Progenitor cell of endocrine pancreas (in vitro differentiated cells): ENCODE measurements around the gene NAA40. TPM values are rescaled to one million over a fixed set of nuclear protein-coding genes. Genes with fewer than 3 reads are reported as not detected.

ENCODE experiments used
- DNase-seq: peaks from one replicate; pipeline ENCODE4 v3.0.0; 2021; ENCODE audit warnings: low spot score; ENCODE audit not compliant: unreplicated experiment
- H3K27ac Mint-ChIP-seq: 2 replicates; pipeline ENCODE4 v1.8.0; 2021; ENCODE audit warnings: mild to moderate bottlenecking, moderate library complexity, mixed read lengths
- H3K27me3 Mint-ChIP-seq: 2 replicates; pipeline ENCODE4 v1.8.0; 2021; ENCODE audit warnings: mixed read lengths
- H3K36me3 Mint-ChIP-seq: 2 replicates; pipeline ENCODE4 v1.8.0; 2022; ENCODE audit warnings: mixed read lengths; ENCODE audit not compliant: insufficient read depth
- H3K4me1 Mint-ChIP-seq: 2 replicates; pipeline ENCODE4 v1.8.0; 2021; ENCODE audit warnings: low read depth, mixed read lengths
- H3K4me3 Mint-ChIP-seq: 2 replicates; pipeline ENCODE4 v1.8.0; 2021; ENCODE audit warnings: low read depth, mild to moderate bottlenecking, moderate library complexity, mixed read lengths
- H3K9me3 Mint-ChIP-seq: 2 replicates; pipeline ENCODE4 v1.8.0; 2021; ENCODE audit warnings: low read depth, mixed read lengths
- CTCF ChIP-seq: fragments of 200-600 bp; sonication (generic); IDR thresholded peaks from one replicate; pipeline ENCODE4 v1.5.0; 2021; ENCODE audit warnings: antibody characterized with exemption, mild to moderate bottlenecking; ENCODE audit not compliant: unreplicated experiment
- long read RNA-seq: library from polyadenylated mRNA; unstranded; transcript quantifications from one replicate; pipeline ENCODE4 v2.0.0, GENCODE V29; 2020
- total RNA-seq: library from RNA; stranded (reverse); gene quantifications from 2 replicates; pipeline ENCODE4 v1.2.1, GENCODE V29; 2021

NAA40 gene
- 60.6 and 62.3 TPM in 2 replicates for total RNA-seq
- long read RNA-seq, full-length matches to known transcripts = 53 of 70 reads
- long read RNA-seq, partial matches to known transcripts = 1 of 70 reads
- long read RNA-seq, other reads (novel, unspliced or antisense) = 16 of 70 reads

GRCh38 chr11:63938479-63939396, at the start of gene NAA40:
NAA40 (plus strand) TSS chr11:63939002; CDS start chr11:63939097, 95 bp downstream.
- no peaks in the 10 kb centered on the region for H3K27me3 Mint-ChIP-seq
- peak; percentile 96 for DNase-seq
- TF ChIP-seq CTCF = no peak
- H3K36me3 Mint-ChIP-seq = no peaks in the 10 kb centered on the region
- H3K4me1 Mint-ChIP-seq = peaks cover 13% of the 10 kb centered on the region
- H3K4me3 Mint-ChIP-seq = peak within 1 kb of the TSS; percentile 81
- peak within 1 kb of the TSS; percentile 96 for H3K27ac Mint-ChIP-seq
- H3K9me3 Mint-ChIP-seq = no peaks in the 10 kb centered on the region

GRCh38 chr11:63889344-63889743, 49.5 kb upstream of the NAA40 start:
- H3K36me3 Mint-ChIP-seq = peaks cover 2% of the 10 kb centered on the region
- peak overlapping the region; percentile 64 for H3K4me3 Mint-ChIP-seq
- peaks cover 36% of the 10 kb centered on the region for H3K4me1 Mint-ChIP-seq
- DNase-seq = no peak
- no peaks in the 10 kb centered on the region for H3K9me3 Mint-ChIP-seq
- no peaks in the 10 kb centered on the region for H3K27me3 Mint-ChIP-seq
- TF ChIP-seq CTCF = no peak
- peak overlapping the region; percentile 97 for H3K27ac Mint-ChIP-seq

GRCh38 chr11:63890368-63890767, 48.4 kb upstream of the NAA40 start:
- peak overlapping the region; percentile 51 for H3K27ac Mint-ChIP-seq
- H3K9me3 Mint-ChIP-seq = no peaks in the 10 kb centered on the region
- peaks cover 2% of the 10 kb centered on the region for H3K36me3 Mint-ChIP-seq
- no peak for TF ChIP-seq CTCF
- DNase-seq = no peak
- no peaks in the 10 kb centered on the region for H3K27me3 Mint-ChIP-seq
- H3K4me3 Mint-ChIP-seq = no peak overlapping the region
- peaks cover 32% of the 10 kb centered on the region for H3K4me1 Mint-ChIP-seq

GRCh38 chr11:63892228-63892627, 46.6 kb upstream of the NAA40 start:
- H3K27ac Mint-ChIP-seq = no peak overlapping the region
- no peak for TF ChIP-seq CTCF
- peaks cover 8% of the 10 kb centered on the region for H3K36me3 Mint-ChIP-seq
- no peak for DNase-seq
- H3K9me3 Mint-ChIP-seq = no peaks in the 10 kb centered on the region
- H3K27me3 Mint-ChIP-seq = no peaks in the 10 kb centered on the region
- peaks cover 28% of the 10 kb centered on the region for H3K4me1 Mint-ChIP-seq
- no peak overlapping the region for H3K4me3 Mint-ChIP-seq

GRCh38 chr11:63893355-63893754, 45.4 kb upstream of the NAA40 start:
- H3K4me3 Mint-ChIP-seq = no peak overlapping the region
- H3K4me1 Mint-ChIP-seq = peaks cover 18% of the 10 kb centered on the region
- DNase-seq = no peak
- peaks cover 12% of the 10 kb centered on the region for H3K36me3 Mint-ChIP-seq
- no peak for TF ChIP-seq CTCF
- no peak overlapping the region for H3K27ac Mint-ChIP-seq
- no peaks in the 10 kb centered on the region for H3K27me3 Mint-ChIP-seq
- H3K9me3 Mint-ChIP-seq = no peaks in the 10 kb centered on the region
